Right renal cortex interstitium (tissue), 3 donors: ENCODE results near the gene KLHL30. TPM values are rescaled to one million over a fixed set of nuclear protein-coding genes. Genes with fewer than 3 reads are reported as not detected.

Experiments
- DNase-seq, 3 donors: peaks; one replicate each; pipeline ENCODE4 v3.0.0-alpha.2; 2013; ENCODE audit warnings: low read depth in 3 of 3, low spot score in 2 of 3
- polyA plus RNA-seq, 3 donors: library from polyadenylated mRNA; unstranded; fragments of 120-200 nt; gene quantifications; one replicate each; pipeline ENCODE4 v1.2.1, GENCODE V29; 2013; ENCODE audit not compliant: insufficient read length in 3 of 3

The KLHL30 gene
- polyA plus RNA-seq = under 1 TPM; 0.18 to 0.24 (median 0.22) TPM

- DNase-seq = no peak
Observed at GRCh38 chr2:238138331-238139195, at the start of gene KLHL30. Gene KLHL30, plus strand, starts transcription at chr2:238138668. Its CDS starts 2,087 bp downstream, at chr2:238140755.

GRCh38 chr2:238090887-238091286, 47.6 kb upstream of the KLHL30 start:
- no peak for DNase-seq

GRCh38 chr2:238091436-238092060, 46.9 kb upstream of the KLHL30 start:
- DNase-seq = no peak

- no peak for DNase-seq
Observed at GRCh38 chr2:238092486-238093035, 45.9 kb upstream of the KLHL30 start.

- no peak for DNase-seq
Observed at GRCh38 chr2:238093181-238094140, 45.0 kb upstream of the KLHL30 start.

- DNase-seq = no peak
Observed at GRCh38 chr2:238094438-238095022, 43.9 kb upstream of the KLHL30 start.

- no peak for DNase-seq
Observed at GRCh38 chr2:238095143-238095542, 43.3 kb upstream of the KLHL30 start.

GRCh38 chr2:238096311-238097011, 42.0 kb upstream of the KLHL30 start:
- no peak for DNase-seq

GRCh38 chr2:238097201-238097987, 41.1 kb upstream of the KLHL30 start:
- DNase-seq = no peak

GRCh38 chr2:238097988-238098871, 40.2 kb upstream of the KLHL30 start:
- no peak for DNase-seq

GRCh38 chr2:238098901-238099713, 39.4 kb upstream of the KLHL30 start:
- DNase-seq = no peak

GRCh38 chr2:238099714-238100048, 38.8 kb upstream of the KLHL30 start:
- DNase-seq = no peak

GRCh38 chr2:238100049-238100820, 38.2 kb upstream of the KLHL30 start, which contains the start of gene ESPNL:
Gene ESPNL, plus strand, starts transcription at chr2:238100340. Its CDS starts 80 bp downstream, at chr2:238100420.
- no peak for DNase-seq

- no peak for DNase-seq
Observed at GRCh38 chr2:238100821-238101771, 37.4 kb upstream of the KLHL30 start.
